NCI-H446 treated with DMSO at 0.1 percent for 48 hours (cell line): ENCODE results near the gene RECQL5.

Experiments used
- DNase-seq: peaks from one replicate; lab custom pipeline; 2025; lab: John Stamatoyannopoulos, UW

RECQL5 gene

GRCh38 chr17:75633486-75634375 is 33.2 kb downstream of the RECQL5 start:
- DNase-seq: peak; percentile 42

GRCh38 chr17:75632863-75633485 is 34.0 kb downstream of the RECQL5 start, which contains the start of gene SMIM5:
SMIM5 (plus strand) TSS chr17:75633434; CDS start chr17:75640202, 6,768 bp downstream.
- DNase-seq: no peak

- DNase-seq: no peak
These were observed 34.5 kb downstream of the RECQL5 start for GRCh38 chr17:75632428-75632827.

GRCh38 chr17:75631353-75631752 is 35.6 kb downstream of the RECQL5 start:
- no peak for DNase-seq

- DNase-seq: no peak
These were observed 36.7 kb downstream of the RECQL5 start for GRCh38 chr17:75630071-75630917.

GRCh38 chr17:75629157-75629556 is 37.8 kb downstream of the RECQL5 start:
- no peak for DNase-seq

- DNase-seq: no peak
These were observed 38.5 kb downstream of the RECQL5 start for GRCh38 chr17:75628425-75628824.

GRCh38 chr17:75627094-75627493 is 39.9 kb downstream of the RECQL5 start:
- no peak for DNase-seq

- no peak for DNase-seq
These were observed 40.4 kb downstream of the RECQL5 start for GRCh38 chr17:75626496-75627038.

GRCh38 chr17:75625813-75626486 is 41.0 kb downstream of the RECQL5 start:
- DNase-seq: no peak

DNA sequence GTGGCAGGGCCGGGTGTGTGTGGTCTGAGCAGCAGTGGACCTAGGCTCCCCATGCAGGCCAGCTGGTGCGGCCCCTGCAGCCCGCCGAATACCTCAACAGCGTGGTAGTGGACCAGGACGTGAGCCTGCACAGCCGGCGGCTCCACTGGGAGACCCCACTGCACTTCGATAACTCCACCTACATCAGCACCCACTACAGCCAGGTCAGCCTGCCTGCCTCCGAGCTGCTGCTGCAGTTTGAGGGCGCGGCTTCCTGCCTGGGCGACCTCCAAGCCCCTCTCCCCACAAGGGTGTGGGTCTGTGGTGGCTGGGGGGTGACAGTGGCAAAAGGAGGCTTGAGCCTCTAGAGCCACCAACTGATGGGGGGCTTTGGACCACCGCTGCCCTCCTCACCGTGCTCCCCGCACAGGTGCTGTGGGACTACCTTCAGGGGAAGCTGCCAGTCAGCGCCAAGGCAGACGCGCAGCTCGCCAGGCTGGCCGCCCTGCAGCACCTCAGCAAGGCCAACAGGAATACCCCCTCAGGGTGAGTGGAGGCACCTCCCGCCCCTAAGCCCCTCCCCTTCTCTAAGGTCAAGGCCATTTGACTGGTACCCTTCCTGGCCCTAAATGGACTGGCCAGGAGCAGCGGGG is 42.1 kb downstream of the RECQL5 start:
- no peak for DNase-seq

DNA sequence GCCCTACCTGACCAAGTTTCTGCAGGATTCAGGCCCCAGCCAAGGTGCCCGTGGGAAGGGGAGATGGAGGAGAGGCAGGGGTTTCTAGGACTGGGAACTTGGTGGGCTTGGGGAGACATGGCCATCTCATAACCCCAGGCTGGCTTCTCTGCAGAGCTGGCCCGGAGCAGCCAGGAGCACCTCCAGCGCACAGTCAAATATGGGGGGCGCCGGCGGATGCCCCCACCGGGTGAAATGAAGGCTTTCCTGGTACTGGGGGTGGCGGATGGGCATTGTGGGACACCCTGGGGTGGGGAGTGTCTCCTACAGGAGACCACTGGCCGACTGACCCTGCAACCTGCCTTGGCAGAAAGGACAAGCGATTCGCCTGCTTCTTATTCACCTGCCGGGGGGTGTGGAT is 42.9 kb downstream of the RECQL5 start:
- no peak for DNase-seq

DNA sequence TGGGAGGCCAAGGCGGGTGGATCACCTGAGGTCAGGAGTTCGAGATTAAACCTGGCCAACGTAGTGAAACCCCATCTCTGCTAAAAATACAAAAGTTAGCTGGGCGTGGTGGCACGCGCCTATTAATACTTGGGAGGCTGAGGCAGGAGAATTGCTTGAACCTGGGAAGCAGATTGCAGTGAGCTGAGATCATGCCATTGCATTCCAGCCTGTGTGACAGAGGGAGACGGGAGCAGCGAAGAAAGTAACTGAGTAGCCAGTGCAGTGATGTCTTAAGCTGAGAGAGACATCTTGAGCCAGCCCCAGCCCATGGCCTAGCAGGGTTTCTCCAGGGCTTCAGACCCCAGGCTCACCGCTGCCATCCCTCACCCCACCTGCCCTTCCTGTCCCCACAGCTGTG is 43.6 kb downstream of the RECQL5 start:
- DNase-seq: no peak

DNA sequence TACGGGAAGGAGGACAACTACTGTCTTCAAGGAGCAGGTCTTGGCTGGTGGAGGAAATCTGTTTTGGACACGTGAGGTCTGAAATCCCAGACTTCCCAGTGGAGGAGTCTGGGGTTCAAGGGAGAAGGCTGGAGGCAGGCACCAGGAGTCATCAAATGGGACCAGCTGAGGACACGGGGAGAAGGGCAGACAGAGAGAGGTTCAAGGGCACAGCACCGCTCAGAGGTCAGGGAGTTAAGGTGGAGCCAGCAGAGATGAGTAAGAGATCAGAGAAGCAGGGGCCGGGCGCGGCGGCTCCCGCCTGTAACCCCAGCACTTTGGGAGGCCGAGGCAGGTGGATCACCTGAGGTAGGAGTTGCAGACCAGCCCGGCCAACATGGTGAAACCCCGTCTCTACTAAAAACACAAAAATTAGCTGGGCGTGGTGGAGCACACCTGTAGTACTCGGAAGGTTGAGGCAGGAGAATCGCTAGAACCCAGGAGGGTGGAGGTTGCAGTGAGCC is 44.1 kb downstream of the RECQL5 start:
- no peak for DNase-seq

- no peak for DNase-seq
These were observed 44.9 kb downstream of the RECQL5 start for GRCh38 chr17:75622076-75622475.

DNA sequence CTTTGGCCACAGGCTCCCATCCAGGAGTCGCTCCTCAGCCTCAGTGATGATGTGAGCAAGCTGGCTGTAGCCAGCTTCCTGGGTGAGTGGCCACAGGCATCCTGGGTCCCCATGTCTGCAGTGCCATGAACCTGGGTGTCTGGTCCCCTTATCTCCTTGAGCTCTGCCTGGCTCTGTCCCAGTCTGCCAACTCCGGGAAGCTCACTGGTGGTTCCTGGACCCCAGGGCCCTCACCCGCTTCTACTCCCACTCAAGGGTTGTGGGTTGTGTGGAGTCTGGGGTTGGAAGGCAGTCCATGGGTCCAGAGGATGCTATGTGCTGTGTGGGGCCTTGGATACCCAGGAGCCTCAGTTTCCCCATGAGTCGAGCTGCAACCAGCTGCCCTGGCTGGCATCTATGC is 45.5 kb downstream of the RECQL5 start:
- DNase-seq: no peak

- DNase-seq: no peak
These were observed 47.2 kb downstream of the RECQL5 start for GRCh38 chr17:75619506-75620431.

DNA sequence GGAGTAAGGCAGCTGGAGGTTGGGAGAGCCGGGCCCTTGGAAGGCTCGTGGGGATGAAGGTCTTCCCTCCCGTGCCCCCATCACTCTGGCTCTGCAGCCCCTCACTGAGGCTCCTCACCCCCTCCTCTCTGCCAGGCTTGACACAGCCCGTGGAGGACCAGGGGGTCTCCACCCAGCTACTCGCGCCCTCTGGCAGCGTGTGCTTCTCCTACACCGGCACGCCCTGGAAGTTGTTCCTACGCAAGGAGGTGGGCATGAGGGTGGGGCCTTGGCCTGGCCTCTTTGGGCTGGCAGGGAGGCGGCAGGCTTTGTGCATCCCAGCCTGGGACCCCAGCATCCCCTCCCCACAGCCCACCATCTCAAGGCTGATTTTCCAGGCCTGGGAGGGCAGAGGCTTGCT is 49.3 kb downstream of the RECQL5 start:
- no peak for DNase-seq

- DNase-seq: no peak
These were observed 49.7 kb downstream of the RECQL5 start for GRCh38 chr17:75617218-75617617.
